SW 1271 (cell line): Measurements from ENCODE around the gene REXO4.
"Not testable (repeated sequence)": the region's sequence is repeated elsewhere in the genome, so short reads cannot be mapped to it uniquely, and the experiment has no call there.

Experiments used
- DNase-seq, 2 experiments: peaks; one replicate each; lab custom pipeline; 2025; lab: John Stamatoyannopoulos, UW

Gene REXO4

DNA sequence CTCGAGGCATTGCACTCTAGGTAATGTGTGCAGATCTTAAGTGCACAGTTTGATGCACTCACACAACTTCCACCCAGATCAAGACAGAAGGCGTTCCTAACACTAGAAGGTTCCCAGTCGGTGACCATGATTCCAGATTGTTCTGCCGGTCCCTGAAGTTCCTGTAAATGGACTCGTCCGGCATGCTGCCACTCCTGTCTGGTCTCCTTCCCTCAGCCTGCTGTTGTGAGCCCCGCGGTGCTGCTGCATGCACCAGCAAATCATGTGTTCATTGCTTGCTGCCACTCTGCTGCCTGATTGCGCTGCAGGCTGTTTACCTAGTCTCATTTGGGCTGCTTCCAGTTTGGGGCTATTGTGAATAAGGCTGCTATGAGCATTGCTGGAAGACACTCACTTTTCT, 30.1 kb downstream of the REXO4 start:
- DNase-seq = no peak

DNA sequence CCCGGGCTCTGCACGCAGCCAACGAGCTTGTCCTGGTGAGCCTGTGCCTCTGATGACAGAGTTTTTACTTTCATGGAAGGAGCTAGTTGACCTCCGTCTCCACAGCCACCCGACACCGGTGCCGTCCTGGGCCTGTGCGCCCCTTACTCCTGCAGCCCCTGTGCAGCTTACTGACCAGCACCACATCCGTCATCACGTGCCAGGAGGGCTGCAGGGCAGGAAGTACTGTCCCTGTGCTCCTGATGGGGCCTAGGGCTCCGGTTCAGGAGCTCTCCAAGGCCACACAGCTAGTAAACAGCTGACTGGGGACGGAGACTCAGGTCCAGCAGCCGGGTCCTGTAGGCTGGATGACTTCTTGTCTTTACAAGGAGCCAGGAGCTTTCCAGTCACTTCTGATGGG, 31.5 kb downstream of the REXO4 start:
- no peak for DNase-seq

DNA sequence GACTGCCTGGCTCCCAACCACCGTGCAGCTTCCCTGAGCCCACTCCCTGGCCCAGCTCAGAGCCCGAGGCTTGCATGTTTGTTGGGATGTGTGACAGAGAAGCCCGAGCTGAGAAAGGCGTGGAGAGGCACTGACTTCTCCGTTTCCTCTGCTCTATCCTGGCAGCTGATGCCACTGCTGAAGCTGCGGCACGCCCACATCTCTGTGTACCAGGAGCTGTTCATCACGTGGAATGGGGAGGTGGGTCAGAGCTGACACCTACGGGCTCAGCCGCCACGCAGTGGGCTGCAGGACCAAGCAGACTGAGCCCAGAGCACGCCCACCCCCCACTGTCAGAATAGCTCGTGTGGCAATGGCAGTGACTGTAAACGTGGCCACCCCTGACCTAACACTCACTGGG, 32.4 kb downstream of the REXO4 start:
- DNase-seq = no peak

DNA sequence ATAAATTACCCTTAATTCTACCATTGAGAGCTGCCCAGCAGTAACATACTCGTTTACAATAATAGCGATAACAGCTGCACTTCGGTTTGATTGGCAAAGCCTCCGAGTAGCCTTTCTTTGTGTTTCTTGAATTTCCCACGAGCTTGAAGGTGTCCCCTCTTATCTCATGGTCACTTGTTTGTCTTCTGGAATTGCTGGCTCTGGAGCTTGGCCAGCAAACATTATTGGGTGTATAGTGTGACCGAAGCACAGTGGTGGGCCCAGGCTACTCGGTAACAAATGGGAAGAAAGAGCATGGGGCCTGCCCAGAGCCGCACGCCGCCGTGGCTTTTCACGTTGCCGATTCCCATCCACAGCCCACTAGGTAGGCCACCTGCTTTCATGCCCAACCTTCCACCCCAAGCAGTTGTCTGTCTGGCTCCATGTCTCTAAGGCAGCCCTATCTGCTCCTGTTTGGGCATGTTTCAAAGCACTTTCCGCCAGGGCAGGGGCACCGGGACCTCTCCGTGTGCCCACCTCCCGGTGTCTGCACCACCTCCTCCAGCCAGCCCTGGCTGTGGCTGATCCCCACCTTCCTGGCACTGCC, 33.0 kb downstream of the REXO4 start:
- DNase-seq = no peak

DNA sequence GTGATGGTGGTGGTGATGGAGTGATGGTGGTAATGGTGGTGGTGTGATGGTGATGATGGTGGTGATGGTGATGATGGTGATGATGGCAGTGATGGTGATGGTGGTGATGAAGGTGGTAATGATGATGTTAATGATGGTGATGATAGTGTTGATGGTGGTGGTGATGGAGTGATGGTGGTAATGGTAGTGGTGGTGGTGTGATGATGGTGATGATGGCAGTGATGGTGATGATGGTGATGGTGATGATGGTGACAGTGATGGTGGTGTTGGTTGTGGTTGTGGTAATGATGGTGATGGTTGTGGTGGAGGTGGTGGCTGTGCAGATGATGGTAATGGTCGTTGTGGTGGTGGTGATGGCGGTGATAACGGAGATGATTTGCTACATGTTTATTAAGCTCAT, 34.4 kb downstream of the REXO4 start:
- DNase-seq = no peak

DNA sequence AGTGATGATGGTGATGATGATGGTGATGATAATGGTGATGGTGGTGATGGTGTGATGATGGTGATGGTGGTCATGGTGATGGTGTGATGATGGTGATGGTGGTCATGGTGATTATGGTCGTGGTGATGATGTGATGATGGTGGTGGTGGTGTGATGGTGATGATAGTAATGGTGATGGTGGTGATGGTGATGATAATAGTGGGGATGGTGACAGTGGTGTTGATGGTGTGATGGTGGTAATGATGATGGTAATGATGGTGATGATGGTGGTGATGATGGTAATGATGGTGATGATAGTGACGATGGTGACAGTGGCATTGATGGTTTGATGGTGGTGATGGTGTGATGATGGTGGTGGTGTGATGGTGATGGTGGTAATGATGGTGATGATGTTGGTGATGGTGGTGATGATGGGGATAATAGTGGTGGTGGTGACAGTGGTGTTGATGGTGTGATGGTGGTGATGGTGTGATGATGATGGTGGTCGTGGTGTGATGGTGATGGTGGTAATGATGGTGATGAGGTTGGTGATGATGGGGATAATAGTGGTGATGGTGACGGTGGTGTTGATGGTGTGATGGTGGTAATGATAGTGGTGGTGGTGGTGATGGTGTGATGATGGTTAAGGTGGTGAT, 35.2 kb downstream of the REXO4 start:
- DNase-seq = no peak

DNA sequence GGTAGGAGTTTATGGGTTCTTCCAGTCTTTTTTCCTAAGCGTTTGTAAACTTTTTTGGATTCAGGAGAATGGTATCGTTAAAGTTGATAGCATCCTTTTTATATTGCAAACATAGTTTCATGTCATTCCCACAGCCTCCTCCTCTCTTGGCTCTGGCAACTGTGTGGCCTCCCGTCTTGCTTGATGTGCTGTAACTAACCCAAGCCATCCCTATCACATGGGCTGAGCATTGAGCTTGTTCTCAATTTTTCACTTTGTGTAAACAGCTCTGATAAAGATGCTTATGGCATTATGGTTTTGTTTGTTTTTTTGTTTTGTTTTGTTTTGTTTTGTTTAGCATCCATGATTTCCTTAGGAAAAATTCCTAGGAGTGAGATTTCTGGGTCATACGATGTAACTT, 37.1 kb downstream of the REXO4 start:
- DNase-seq = no peak

DNA sequence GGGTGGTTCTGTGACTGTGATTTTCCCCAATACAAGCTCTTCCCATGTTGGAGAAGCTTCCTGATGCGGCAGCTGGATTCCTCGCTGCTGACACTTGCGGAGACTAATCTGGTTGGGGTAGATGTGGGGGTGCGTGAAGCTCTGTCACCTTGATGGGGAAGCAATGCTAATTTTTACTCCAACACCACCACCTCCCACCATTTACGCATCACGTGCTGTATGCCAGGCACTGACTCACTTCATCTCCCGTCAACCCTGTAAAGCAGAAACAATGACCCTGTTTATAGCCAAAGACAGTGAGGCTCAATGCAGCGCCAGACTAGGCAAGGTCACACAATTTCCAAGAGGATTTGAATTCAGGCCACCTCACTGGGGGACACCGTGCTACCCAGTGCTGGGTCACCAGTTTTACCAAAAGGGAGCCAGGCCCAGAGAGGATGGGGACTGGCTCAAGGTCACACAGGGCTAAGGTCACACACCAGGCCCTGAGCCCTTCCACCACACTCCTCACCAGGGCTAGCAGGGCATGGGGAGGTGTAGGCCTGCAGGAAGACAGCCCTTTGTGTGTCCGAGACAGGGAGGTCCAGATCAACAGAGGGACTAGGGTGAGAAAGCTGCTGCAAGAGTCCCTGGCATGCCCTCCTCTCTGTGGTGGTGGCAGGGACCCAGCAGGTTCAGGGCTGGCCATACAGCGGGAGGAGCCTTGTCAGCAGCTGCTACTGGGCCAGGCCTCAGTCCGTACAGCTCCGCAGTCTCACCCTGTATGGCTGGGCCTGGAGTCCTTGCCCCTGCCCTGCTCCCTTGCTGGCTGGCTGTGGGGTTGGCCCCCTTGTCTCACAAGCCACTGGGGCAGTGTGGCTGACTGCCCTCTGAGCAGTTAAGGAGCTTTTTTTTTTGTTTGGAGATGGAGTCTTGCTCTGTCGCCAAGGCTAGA, 38.4 kb downstream of the REXO4 start:
- DNase-seq = no peak

DNA sequence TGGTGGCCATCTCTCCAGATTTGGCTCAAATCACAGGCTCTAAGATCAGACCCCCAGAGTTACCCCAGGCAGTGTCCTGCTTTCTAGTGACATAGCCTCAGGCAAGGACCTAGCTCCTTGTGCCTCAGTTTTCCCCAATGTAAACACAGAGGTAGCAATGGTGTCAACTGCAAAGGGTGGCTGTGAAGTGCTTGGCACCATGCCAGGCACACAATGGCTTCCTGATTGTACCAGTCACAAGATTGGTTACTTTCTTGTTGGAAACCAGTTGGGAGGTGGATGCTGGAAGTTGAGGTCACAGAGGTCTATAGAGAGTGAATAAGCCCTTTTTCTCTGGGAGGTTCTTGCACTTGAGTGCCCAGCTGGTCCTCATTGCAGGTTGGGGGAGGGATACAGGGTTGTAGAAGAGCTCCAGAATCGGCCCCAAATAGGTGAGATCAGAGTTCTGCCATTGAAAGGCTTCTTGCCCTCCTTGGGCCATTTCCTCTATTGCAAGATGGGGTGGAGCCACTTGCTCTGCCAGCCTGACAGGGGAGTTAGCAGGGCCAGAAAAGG, 39.3 kb downstream of the REXO4 start:
- no peak for DNase-seq

DNA sequence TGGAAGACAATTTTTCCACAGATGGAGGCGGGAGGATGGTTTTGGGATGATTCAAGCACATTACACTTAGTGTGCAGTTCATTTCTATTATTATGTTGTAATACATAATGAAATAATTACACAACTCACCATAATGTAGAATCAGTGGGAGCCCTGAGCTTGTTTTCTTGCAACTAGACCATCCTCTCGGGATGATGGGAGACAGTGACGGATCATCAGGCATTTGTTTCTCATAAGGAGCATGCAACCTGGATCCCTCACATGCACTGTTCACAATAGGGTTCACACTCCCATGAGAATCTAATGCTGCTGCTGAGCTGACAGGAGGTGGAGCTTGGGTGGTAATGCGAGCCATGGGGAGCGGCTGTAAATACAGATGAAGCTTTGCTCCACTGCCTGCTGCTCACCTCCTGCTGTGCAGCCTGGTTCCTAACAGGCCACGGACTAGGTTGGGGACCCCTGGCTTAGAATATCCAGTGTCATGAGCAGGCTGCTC, 40.0 kb downstream of the REXO4 start:
- peak in 1 of 2 experiments; percentile 19 for DNase-seq

DNA sequence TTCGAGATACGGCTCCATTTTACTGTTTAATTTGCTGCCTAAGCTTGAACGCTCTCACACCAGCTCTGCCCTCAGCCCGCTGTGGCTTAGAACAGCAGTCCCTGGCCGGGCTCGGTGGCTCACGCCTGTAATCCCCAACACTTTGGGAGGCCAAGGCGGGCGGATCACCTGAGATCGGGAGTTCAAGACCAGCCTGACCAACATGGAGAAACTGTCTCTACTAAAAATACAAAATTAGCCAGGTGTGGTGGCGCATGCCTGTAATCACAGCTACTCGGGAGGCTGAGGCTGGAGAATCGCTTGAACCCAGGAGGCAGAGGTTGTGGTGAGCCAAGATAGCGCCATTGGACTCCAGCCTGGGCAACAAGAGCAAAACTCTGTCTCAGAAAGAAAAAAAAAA, 40.5 kb downstream of the REXO4 start:
- DNase-seq = not testable (repeated sequence)

DNA sequence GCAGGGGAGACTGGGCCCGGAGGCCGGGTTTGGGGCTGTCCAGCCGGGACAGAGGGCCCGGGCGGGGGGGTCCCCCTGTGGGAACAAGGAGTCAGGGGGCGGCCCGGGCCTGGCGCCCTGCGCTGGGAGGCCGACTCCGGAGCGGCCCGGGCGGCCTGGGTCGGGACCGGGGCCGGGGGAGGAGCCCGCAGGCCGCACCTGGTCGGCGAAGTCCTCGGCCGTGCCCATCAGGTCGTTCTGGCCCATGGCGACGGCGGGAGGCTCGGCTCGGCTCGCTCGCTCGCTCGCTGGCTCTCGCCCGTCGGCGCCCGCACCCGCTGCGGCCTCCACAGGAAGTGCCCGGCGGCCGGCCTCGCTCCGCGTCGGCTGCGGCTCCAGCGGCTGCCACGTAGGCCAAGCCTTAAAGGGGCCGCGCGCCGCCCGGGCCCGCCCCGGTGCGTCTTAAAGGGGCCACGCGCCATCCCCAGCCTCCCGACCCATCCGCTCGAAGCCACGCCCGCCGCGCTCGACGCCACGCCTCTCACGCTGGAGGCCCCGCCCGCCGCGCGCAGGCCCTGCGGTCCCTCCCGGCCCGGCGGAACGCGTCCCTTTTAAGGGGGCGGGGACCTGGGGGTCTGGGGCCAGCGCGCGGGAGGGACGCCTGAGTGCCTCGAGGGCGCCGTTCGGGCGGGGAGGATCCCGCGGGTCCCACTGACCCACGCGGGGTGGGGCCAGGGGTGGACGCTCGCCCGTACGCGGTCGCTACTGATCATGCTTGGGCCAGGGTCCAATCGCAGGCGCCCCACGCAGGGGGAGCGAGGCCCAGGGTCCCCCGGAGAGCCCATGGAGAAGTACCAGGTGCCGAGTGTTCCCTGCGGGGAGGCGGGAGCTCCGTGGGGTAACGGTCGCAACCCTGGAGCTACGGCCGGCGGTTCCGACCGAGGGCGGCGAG, 41.8 kb downstream of the REXO4 start, which contains the start of the genes STKLD1 and SURF4:
Gene STKLD1 (plus strand): TSS at position 643 of the 931 bp plus-strand sequence. CDS start 108 bp downstream, at position 751.
Gene SURF4 (minus strand): TSS at position 337 of the 931 bp plus-strand sequence. CDS start 91 bp downstream, at position 246.
- DNase-seq = peak; percentile 78 to 91

DNA sequence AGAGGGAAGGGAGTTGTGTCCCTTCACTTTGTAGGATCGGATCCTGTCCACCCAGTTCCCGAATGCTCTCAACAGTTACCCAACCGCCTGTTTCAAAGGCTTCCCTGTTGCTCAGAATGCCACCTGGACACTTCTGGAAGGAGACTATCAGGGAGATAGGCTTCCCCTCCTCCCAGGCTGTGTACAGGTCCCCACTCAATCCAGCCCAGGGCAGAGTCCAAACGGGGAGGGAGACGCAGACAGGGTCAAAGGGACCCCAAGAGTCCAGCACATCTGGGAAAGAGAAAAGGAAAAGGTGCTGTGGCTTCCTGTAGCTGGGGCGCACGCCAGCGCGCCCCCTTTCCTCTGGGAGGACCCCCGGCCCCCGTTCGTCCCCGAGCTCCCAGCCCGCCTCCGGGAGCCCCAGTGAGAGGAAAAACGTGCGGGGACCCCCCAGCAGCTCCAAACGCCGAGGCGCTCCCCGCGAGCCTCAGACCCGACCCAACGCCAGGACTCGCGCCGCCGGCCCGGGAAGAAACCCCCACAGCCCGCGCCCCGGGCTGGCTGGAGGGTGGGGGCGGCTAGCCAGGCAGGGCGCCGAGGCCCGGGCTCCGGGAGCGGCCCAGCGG, 42.6 kb downstream of the REXO4 start:
- DNase-seq = peak in 1 of 2 experiments; percentile 61

DNA sequence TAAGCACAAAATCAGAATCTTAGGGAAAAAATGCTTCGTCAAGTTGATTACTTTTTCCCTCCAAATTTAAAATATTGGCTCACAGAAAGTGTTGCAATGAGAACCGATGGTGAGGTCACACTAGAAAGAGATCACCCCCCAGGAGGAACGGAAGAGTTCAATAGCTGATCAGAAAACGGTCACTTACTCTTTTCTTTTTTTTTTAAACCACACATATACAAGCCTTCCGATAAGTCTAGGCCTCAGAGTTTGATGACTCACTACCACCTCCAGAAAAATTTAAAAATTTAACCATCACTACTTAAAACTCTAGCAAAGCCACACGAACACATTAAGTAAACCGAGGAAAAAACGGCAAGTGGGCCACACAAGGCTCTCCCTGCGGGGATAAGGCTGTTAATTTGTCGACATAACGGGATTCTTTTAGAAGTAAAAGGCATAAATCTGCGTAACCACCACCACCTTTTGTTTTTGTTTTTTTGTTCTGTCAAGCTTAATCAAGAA, 43.1 kb downstream of the REXO4 start:
- peak in 1 of 2 experiments; percentile 38 for DNase-seq

DNA sequence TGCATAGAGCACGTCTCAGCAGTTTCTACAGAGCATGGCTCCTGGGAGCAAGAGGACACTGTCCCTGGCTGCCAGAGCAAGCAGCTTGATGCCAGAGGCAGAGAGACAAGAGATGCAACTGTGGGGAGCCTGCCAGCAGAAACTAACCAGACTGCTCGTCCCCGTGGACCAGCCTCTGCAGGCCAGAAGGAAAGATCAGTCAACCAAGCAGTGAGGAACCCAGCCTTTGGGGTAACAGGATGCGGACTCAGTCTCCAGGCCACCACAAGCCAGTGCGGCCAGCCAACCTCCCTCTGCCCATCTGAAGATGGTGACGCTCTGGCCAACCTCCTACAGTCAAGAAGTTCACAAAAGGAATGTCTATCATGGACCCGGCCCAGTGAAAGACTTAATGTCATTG, 45.7 kb downstream of the REXO4 start:
- no peak for DNase-seq

DNA sequence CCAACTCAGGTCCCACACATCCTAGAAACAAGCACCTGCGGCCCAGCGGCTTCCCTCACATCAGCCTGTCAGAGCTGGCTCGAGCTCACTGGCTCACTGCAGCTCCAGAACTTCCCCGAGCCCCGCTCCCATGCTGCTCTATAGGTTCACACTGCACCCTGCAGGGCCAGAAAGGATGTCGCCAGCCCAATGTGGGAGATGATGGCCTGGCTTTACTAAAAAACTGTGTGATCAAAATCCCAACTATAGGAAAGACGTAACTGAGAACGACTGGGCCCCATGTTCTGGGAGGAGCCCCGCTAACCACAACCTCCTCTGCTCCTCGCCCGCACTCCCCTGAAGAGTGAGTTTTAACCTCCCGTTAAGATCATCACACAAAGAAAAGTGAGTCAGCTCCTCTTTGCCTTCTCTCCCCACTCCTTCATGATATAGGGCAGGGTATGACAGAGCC, 46.5 kb downstream of the REXO4 start:
- no peak for DNase-seq

DNA sequence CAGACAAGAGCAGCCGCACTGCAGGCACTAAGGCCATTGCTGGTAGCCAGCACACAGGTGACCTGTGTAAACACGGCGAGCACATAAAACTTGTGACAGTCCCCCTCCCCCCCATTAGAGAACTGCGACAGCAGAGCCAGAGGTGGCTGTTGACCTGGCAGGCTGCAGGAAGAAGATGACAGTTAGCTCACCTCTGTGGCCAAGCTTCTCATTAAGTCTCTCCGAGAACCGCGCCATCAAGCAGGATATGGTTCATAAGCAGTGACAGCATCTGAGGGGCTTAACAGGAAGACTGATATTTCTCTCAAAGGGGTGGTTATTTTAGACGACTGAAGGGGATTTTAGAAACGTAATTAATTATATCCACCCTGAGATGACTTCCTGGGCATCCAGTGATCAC, 47.1 kb downstream of the REXO4 start:
- DNase-seq = no peak

DNA sequence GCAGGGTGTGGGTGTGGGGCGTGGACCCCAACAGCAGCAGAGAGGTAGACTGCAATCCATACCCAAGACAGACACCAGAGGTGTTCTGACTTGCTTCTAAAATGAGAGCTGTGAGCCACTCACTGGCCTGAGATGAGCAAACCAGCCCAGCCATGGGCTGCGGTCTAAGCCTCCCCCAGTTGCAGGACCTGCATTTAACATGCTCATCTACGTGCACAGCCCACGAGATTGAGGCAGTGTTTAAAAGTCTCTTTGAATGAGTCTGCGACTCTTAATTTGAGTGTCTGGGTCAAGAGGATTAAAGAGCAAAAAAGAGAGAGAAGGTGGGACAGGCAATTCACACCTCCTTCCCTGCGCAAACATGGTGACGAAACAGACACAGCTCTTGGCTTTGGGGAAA, 47.9 kb downstream of the REXO4 start:
- no peak for DNase-seq

DNA sequence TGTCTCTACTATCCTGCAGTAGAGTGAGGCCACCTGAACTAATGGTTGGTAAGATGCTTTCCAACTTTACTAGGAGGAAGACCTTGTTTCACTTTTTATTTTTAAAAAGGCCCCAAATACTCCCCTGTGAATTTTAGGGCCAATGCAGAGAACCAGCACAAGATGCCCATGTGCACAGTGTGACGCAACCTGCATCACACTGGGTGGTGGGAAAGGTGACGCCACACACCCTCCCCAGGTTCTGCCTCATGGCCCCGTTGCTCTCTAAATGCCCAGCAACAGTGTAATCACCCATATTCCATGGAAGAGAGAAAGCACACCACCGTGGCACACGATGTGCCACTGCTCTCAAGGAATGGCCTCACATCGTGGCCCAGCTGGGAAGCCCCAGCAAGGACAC, 48.4 kb downstream of the REXO4 start:
- DNase-seq = no peak

DNA sequence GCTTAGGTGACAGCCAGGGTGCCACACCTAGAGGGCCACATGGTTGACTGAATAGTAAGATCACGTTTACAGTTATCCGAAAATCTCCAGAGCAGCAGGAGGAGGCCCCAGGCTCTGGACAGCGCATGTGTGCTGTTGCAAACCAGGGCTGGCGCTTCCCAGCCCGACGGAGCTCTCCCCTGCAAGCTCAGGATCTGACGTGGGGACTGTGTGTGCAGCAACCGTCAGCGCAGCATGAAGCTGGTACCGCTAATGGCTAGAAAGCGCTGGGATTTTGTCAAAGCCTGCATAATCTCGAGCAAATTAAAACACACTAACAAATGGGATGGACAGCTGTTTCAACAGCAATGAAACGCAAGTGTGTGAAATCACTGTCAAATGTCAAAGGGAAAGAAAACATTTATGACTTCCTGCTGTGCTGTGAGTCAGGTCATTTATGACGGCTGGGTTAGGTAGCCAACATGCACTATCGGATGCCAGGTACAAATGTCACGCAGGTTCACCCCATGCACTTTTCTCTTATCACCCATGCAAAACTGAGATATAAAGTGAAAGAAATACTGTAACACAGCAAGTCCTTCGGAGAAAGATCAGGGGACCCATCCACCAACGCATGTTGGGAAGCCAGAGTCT, 49.4 kb downstream of the REXO4 start:
- no peak for DNase-seq
